Loucy (cell line): Measurements from ENCODE around the gene LMNTD2.

Source experiments
- EZH2phosphoT487 ChIP-seq: fragments of 200-600 bp; IDR thresholded peaks from 2 replicates; pipeline ENCODE4 v1.6.1; 2018; ENCODE audit warnings: antibody characterized with exemption, mild to moderate bottlenecking, moderate library complexity, borderline replicate concordance
- TF ChIP-seq, protein P1 (sequence below): fragments of 200-600 bp; sonication (generic); conservative IDR thresholded peaks from 2 replicates; pipeline ENCODE4 v1.5.1; 2014; ENCODE audit warnings: mild to moderate bottlenecking, antibody characterized with exemption, low read length

- TF ChIP-seq, protein P1, sequence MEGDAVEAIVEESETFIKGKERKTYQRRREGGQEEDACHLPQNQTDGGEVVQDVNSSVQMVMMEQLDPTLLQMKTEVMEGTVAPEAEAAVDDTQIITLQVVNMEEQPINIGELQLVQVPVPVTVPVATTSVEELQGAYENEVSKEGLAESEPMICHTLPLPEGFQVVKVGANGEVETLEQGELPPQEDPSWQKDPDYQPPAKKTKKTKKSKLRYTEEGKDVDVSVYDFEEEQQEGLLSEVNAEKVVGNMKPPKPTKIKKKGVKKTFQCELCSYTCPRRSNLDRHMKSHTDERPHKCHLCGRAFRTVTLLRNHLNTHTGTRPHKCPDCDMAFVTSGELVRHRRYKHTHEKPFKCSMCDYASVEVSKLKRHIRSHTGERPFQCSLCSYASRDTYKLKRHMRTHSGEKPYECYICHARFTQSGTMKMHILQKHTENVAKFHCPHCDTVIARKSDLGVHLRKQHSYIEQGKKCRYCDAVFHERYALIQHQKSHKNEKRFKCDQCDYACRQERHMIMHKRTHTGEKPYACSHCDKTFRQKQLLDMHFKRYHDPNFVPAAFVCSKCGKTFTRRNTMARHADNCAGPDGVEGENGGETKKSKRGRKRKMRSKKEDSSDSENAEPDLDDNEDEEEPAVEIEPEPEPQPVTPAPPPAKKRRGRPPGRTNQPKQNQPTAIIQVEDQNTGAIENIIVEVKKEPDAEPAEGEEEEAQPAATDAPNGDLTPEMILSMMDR: no peak
- no peak for TF ChIP-seq EZH2phosphoT487
Observed at GRCh38 chr11:532527-532985, 28.0 kb downstream of the LMNTD2 start.
